Measurements from ENCODE around the gene RNF144A. TPM values are rescaled to one million over a fixed set of nuclear protein-coding genes. Genes with fewer than 3 reads are reported as not detected.
"Not testable (repeated sequence)": the region's sequence is repeated elsewhere in the genome, so short reads cannot be mapped to it uniquely, and the experiment has no call there.

RNF144A gene
- total RNA-seq, 2 donors from 2014 or later = 52.7 to 109 TPM

DNA sequence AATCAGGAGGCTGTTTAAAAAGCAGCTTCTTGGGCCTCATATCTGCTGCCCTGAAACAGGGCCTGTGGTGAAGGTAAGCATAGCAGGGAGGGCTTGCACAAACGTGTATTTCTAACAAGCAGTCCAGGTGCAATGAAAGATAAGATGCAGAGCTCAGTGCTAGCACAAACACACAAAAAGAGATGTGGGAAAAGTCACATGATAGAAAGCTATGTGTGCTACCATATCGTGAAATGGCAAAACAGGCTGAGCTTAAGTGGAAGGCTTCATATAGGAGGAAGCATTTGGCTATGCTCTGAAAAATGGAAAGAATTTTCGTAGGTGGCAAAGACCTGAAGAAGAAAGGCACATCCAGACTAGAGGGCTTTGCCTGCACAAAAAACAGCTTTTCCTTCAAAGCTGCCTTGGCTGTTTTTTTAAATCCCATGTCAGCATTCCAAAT, 29.4 kb upstream of the RNF144A start:
- no peak overlapping the region for H3K4me3 ChIP-seq
- no peak for DNase-seq
- ATAC-seq = no peak
- no peaks in the 10 kb centered on the region for H3K36me3 ChIP-seq (replicated peaks in 1 of 2; ENCODE audit: insufficient read depth in 1 of 2, low read depth in 2 of 2)
- intact Hi-C loops (cut with DNase I) = no loop called here
- H3K27me3 ChIP-seq = no peaks in the 10 kb centered on the region
- TF ChIP-seq, protein P1, sequence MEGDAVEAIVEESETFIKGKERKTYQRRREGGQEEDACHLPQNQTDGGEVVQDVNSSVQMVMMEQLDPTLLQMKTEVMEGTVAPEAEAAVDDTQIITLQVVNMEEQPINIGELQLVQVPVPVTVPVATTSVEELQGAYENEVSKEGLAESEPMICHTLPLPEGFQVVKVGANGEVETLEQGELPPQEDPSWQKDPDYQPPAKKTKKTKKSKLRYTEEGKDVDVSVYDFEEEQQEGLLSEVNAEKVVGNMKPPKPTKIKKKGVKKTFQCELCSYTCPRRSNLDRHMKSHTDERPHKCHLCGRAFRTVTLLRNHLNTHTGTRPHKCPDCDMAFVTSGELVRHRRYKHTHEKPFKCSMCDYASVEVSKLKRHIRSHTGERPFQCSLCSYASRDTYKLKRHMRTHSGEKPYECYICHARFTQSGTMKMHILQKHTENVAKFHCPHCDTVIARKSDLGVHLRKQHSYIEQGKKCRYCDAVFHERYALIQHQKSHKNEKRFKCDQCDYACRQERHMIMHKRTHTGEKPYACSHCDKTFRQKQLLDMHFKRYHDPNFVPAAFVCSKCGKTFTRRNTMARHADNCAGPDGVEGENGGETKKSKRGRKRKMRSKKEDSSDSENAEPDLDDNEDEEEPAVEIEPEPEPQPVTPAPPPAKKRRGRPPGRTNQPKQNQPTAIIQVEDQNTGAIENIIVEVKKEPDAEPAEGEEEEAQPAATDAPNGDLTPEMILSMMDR (IDR thresholded peaks at IDR 0.05) = no peak
- no peak for TF ChIP-seq POLR2A (IDR thresholded peaks at IDR 0.05)
- WGBS, 2 donors = 42 to 46% methylated on average over 3 of the region's 3 CpGs
- no peaks in the 10 kb centered on the region for H3K9me3 ChIP-seq
- no peak overlapping the region for H3K27ac ChIP-seq
- no peaks in the 10 kb centered on the region for H3K4me1 ChIP-seq

DNA sequence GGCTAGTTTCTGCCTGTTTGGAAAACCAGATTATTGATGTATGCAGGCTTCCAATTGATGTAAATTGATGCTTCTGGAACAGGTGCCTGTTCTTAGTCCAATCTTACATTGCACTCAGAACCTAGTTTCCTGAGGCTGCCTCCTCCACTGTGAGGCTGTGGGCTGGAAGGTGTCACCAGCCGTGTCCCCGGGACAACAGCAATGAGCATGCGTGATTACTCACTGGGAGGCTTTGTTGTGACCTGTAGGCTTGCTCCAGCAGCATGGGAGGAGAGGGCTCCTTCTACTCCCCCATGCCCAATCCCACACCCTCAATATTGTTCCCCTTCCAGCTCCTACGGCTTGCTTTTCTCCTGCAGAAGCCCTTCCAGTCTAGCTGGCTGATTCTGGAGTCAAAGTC, 28.5 kb upstream of the RNF144A start:
- ATAC-seq = no peak
- no peaks in the 10 kb centered on the region for H3K9me3 ChIP-seq
- no peak for DNase-seq
- H3K27me3 ChIP-seq = no peaks in the 10 kb centered on the region
- intact Hi-C loops (cut with DNase I) = no loop called here
- TF ChIP-seq, protein P1 (IDR thresholded peaks at IDR 0.05) = no peak
- TF ChIP-seq POLR2A (IDR thresholded peaks at IDR 0.05) = no peak
- no peak overlapping the region for H3K4me3 ChIP-seq
- H3K27ac ChIP-seq = no peak overlapping the region
- H3K4me1 ChIP-seq = no peaks in the 10 kb centered on the region
- no peaks in the 10 kb centered on the region for H3K36me3 ChIP-seq (replicated peaks in 1 of 2; ENCODE audit: insufficient read depth in 1 of 2, low read depth in 2 of 2)
- WGBS, 2 donors = 95 to 97% methylated on average over 4 of the region's 4 CpGs

DNA sequence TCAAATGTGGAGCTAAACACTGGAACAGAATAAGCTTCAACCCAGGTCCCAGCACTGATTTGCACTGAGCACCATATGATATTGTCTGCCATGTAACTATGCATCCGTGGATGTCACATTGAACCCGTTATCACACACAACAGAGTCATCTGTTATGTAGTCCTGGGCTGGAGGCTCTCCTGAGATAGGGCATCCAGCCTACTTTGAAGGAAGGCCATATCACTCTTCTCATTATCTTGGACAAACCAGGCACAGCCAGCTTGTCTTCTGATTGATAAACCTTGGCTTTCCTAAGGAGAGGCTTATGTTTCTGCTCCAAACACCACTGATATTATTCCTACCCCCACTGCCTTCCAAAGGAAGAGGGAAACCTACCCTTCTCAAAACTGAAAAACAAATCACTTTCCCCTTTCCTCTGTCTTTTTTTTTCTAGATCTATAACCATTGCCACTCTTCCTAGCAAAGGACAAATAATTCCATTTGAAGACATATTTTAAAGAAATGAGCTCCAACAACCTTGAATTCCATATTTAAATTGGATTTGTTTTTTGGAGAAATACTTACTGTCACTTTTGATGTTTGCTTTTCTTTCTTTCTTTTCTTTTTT, 23.2 kb upstream of the RNF144A start:
- 29 to 40% methylated on average over 1 to 2 of the region's 2 CpGs for WGBS, 2 donors
- no peak for TF ChIP-seq POLR2A (IDR thresholded peaks at IDR 0.05)
- H3K27me3 ChIP-seq = no peaks in the 10 kb centered on the region
- H3K4me1 ChIP-seq = no peaks in the 10 kb centered on the region
- ATAC-seq = no peak
- DNase-seq = no peak
- H3K27ac ChIP-seq = no peak overlapping the region
- H3K36me3 ChIP-seq (replicated peaks in 1 of 2; ENCODE audit: insufficient read depth in 1 of 2, low read depth in 2 of 2) = no peaks in the 10 kb centered on the region
- H3K9me3 ChIP-seq = no peaks in the 10 kb centered on the region
- no peak overlapping the region for H3K4me3 ChIP-seq
- intact Hi-C loops (cut with DNase I) = no loop called here

DNA sequence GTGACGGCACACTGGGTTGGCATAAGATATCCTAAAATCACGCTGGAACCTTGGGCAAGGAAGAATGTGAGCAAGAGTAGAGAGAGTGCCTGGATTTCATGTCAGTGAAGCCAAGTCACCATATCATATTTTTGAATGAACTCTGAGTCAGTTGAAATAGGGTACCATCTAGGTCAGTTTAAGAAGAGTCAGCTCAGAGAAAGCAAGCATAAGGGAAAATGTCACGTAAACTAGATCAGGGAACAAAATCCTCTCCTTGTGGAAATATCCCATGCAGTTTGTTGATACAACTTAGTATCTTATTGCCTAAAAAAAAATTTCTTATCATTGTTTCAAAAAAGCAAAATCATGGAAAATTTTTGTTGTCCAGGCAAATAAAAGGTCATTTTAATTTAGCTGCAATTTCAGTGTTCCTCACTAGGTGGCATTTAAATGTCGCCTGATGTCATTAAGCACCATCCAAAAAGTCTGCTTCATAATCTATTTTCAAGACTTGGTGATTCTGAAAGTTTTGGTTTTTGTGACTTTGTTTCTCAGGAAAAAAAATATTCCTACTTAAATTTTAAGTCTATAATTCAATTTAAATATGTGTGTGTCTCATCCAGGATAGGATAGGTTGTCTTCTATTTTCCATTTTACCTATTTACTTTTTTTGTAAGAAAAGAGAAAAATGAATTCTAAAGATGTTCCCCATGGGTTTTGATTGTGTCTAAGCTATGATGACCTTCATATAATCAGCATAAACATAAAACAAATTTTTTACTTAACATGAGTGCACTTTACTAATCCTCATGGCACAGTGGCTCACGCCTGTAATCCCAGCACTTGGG, 20.1 kb upstream of the RNF144A start:
- WGBS, 2 donors = 56 to 58% methylated on average over 5 of the region's 5 CpGs
- no peak overlapping the region for H3K27ac ChIP-seq
- H3K4me3 ChIP-seq = no peak overlapping the region
- H3K9me3 ChIP-seq = no peaks in the 10 kb centered on the region
- intact Hi-C loops (cut with DNase I) = no loop called here
- TF ChIP-seq POLR2A (IDR thresholded peaks at IDR 0.05) = no peak
- TF ChIP-seq, protein P1 (IDR thresholded peaks at IDR 0.05) = peak; percentile 42 to 91 (median 83)
- ATAC-seq (peak; percentile 67), DNase-seq (no peak)
- H3K27me3 ChIP-seq = no peaks in the 10 kb centered on the region
- H3K4me1 ChIP-seq = no peaks in the 10 kb centered on the region
- no peaks in the 10 kb centered on the region for H3K36me3 ChIP-seq (replicated peaks in 1 of 2; ENCODE audit: insufficient read depth in 1 of 2, low read depth in 2 of 2)

DNA sequence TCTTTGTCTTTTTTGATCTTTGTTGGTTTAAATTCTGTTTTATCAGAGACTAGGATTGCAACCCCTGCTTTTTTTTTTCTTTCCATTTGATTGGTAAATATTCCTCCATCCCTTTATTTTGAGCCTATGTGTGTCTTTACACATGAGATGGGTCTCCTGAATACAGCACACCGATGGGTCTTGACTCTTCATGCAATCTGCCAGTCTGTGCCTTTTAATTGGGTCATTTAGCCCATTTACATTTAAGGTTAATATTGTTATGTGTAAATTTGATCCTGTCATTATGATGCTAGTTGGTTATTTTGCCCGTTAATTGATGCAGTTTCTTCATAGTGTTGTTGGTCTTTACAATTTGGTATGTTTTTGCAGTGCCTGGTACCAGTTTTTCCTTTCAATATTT, 14.6 kb upstream of the RNF144A start:
- 96 to 98% methylated on average over 2 of the region's 2 CpGs for WGBS, 2 donors
- H3K9me3 ChIP-seq; H3K27me3 ChIP-seq; H3K36me3 ChIP-seq (replicated peaks in 1 of 2; ENCODE audit: insufficient read depth in 1 of 2, low read depth in 2 of 2); ATAC-seq; H3K4me1 ChIP-seq; DNase-seq; H3K27ac ChIP-seq; H3K4me3 ChIP-seq: not testable (repeated sequence)
- intact Hi-C loops (cut with DNase I) = loop anchor here (5.0 kb wide), 1 partner anchor 135 kb away; no protein-coding TSS in a partner anchor

Measured in body of pancreas (tissue), 4 donors.